Endothelial cell of umbilical vein (primary cell): ENCODE measurements around the gene EPB41L2.

Source experiments
- TF ChIP-seq, protein P1 (sequence below), 2 donors: IDR thresholded peaks; 1 replicate in 1 of 2; 2 replicates in 1 of 2; pipeline ENCODE4 v1.5.1; 2011; ENCODE audit warnings: low read length in 2 of 2, mild to moderate bottlenecking in 2 of 2, moderate library complexity in 2 of 2, control low read depth in 1 of 2, inconsistent platforms in 1 of 2, low read depth in 1 of 2; ENCODE audit not compliant: insufficient read depth in 1 of 2; ENCODE audit errors: extremely low read depth in 1 of 2
- TF ChIP-seq, protein P2 (sequence below): IDR thresholded peaks from 2 replicates; pipeline ENCODE4 v1.6.1; 2011; ENCODE audit not compliant: insufficient read depth, insufficient read length

DNA sequence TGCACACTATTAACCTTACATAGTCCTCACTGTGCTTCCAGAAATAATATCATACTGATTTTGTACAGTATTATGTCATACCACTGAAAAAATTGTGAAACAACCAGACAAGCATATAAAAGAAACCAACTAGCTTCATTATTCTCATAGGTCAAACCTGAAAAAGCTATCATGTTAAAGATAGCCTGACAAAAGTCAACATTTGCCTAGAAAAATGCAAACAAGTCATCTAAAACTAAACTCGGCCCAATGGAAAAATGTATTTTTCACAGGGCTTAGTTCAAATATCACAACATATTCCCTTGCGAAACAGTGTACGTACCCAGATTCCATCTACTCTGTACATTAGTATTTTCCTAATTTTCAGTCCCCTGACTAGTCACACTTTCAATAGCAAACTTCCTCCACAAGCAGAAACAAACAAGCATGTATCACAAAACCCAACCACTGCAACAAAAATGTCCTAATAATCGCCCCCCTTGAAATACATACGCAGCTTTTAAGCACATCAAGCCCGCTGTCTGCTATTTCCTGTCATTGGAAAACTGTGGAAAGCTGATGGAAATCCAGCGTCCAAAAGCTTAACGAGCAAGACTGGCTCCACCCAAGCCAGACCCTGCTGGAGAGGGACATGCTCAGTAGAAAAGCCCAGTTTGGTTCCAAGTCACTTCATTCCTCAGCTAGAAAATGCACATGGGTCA lies 93.1 kb downstream of the EPB41L2 start:
- TF ChIP-seq, protein P1, sequence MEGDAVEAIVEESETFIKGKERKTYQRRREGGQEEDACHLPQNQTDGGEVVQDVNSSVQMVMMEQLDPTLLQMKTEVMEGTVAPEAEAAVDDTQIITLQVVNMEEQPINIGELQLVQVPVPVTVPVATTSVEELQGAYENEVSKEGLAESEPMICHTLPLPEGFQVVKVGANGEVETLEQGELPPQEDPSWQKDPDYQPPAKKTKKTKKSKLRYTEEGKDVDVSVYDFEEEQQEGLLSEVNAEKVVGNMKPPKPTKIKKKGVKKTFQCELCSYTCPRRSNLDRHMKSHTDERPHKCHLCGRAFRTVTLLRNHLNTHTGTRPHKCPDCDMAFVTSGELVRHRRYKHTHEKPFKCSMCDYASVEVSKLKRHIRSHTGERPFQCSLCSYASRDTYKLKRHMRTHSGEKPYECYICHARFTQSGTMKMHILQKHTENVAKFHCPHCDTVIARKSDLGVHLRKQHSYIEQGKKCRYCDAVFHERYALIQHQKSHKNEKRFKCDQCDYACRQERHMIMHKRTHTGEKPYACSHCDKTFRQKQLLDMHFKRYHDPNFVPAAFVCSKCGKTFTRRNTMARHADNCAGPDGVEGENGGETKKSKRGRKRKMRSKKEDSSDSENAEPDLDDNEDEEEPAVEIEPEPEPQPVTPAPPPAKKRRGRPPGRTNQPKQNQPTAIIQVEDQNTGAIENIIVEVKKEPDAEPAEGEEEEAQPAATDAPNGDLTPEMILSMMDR (IDR thresholded peaks at IDR 0.05; ENCODE audit: extremely low read depth in 1 of 2, insufficient read depth in 1 of 2, low read depth in 1 of 2, low read length in 2 of 2): no peak
- TF ChIP-seq, protein P2, sequence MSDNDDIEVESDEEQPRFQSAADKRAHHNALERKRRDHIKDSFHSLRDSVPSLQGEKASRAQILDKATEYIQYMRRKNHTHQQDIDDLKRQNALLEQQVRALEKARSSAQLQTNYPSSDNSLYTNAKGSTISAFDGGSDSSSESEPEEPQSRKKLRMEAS: no peak
